GM18505 (cell line): ENCODE data around the gene ATP12A.

Experiments
- ATAC-seq: cut with Tn5 transposase; IDR thresholded peaks from one replicate; pipeline ENCODE4 v1.9.1; 2021; ENCODE audit not compliant: unreplicated experiment
- POLR2A ChIP-seq: IDR thresholded peaks from 4 replicates; pipeline ENCODE4 v1.6.1; 2011; ENCODE audit warnings: borderline replicate concordance; ENCODE audit not compliant: insufficient read depth, insufficient read length; ENCODE audit errors: extremely low read depth

ATP12A gene

GRCh38 chr13:24742294-24742693 is 62.1 kb downstream of the ATP12A start:
- ATAC-seq, result no peak
- TF ChIP-seq POLR2A, result no peak

- TF ChIP-seq POLR2A, result no peak
- no peak for ATAC-seq
These were observed 62.8 kb downstream of the ATP12A start for GRCh38 chr13:24742977-24743376.

GRCh38 chr13:24744247-24744646 is 64.0 kb downstream of the ATP12A start:
- no peak for TF ChIP-seq POLR2A
- no peak for ATAC-seq

- no peak for TF ChIP-seq POLR2A
These were observed 65.3 kb downstream of the ATP12A start for GRCh38 chr13:24745516-24745860.

GRCh38 chr13:24745861-24746617 is 65.8 kb downstream of the ATP12A start:
- no peak for ATAC-seq
- no peak for TF ChIP-seq POLR2A

More at GRCh38 chr13:24745516-24745860, 65.3 kb downstream of the ATP12A start:
- ATAC-seq, result no peak

- TF ChIP-seq POLR2A, result no peak
- ATAC-seq, result no peak
These were observed 66.5 kb downstream of the ATP12A start for GRCh38 chr13:24746618-24747247.

- ATAC-seq, result no peak
- no peak for TF ChIP-seq POLR2A
These were observed 67.2 kb downstream of the ATP12A start for GRCh38 chr13:24747248-24748060.

GRCh38 chr13:24748061-24748400 is 67.8 kb downstream of the ATP12A start:
- no peak for TF ChIP-seq POLR2A
- ATAC-seq, result no peak

- no peak for TF ChIP-seq POLR2A
- ATAC-seq, result no peak
These were observed 79.0 kb downstream of the ATP12A start for GRCh38 chr13:24759197-24759596.
